Neural cell (in vitro differentiated cells): ENCODE results near the gene CDK2AP2.

Experiments
- CTCF ChIP-seq: fragments of 450-650 bp; IDR thresholded peaks from 2 replicates; pipeline ENCODE4 v1.5.1; 2014; ENCODE audit warnings: antibody characterized with exemption, mild to moderate bottlenecking, moderate library complexity; ENCODE audit not compliant: poor library complexity, severe bottlenecking
- RAD21 ChIP-seq: fragments of 450-650 bp; conservative IDR thresholded peaks from 2 replicates; pipeline ENCODE4 v1.6.1; 2014; ENCODE audit warnings: antibody characterized with exemption, mild to moderate bottlenecking, moderate library complexity

DNA sequence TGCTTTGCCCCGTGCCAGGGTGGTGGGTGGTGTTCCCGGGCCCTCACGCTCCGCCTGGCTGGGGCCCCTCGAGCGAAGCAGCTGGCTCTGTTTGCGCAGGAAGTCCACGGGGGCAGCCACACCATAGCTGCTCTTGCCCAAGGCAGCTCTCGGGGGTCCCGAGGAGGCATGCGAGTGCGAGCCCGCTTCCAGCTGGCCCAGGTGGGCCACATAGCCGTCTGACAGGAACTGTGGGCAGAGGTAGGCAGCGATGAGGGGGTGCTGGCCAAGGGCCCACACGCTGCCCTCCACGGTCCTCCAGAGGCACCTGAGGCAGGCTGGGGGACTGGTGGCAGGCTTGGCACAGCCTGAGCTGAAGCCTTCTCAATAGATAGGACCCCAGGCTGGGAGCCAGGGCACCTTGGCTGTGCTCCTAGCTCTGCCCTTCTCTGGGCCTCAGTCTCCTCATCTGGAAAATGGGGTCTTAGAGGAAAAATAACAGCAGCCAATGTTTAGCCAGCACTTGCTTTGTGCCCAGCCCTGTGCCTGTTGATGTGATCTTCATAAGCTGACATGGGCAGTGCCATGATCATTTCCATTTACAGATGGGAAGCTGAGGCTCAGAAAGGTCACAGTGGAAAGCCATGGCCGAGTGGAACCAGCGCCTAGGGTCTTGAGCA is 15.8 kb downstream of the CDK2AP2 start:
- TF ChIP-seq CTCF (no peak), RAD21 (no peak)
